ENCODE data around the gene OLFM1. TPM values are rescaled to one million over a fixed set of nuclear protein-coding genes. Genes with fewer than 3 reads are reported as not detected.

The OLFM1 gene
- total RNA-seq, 1 experiment from 2014 or later: 0.44 TPM

GRCh38 chr9:135088979-135089847, 1.7 kb downstream of the OLFM1 start:
- ATAC-seq (no peak), DNase-seq (no peak)
- no peaks in the 10 kb centered on the region for H3K9me3 ChIP-seq (ENCODE audit: low read length)
- BruUV-seq (replicated peaks): no TSS peak
- TF ChIP-seq EZH2 (IDR thresholded peaks at IDR 0.05; ENCODE audit: low read length, unreplicated experiment): no peak
- TF ChIP-seq, protein P1, sequence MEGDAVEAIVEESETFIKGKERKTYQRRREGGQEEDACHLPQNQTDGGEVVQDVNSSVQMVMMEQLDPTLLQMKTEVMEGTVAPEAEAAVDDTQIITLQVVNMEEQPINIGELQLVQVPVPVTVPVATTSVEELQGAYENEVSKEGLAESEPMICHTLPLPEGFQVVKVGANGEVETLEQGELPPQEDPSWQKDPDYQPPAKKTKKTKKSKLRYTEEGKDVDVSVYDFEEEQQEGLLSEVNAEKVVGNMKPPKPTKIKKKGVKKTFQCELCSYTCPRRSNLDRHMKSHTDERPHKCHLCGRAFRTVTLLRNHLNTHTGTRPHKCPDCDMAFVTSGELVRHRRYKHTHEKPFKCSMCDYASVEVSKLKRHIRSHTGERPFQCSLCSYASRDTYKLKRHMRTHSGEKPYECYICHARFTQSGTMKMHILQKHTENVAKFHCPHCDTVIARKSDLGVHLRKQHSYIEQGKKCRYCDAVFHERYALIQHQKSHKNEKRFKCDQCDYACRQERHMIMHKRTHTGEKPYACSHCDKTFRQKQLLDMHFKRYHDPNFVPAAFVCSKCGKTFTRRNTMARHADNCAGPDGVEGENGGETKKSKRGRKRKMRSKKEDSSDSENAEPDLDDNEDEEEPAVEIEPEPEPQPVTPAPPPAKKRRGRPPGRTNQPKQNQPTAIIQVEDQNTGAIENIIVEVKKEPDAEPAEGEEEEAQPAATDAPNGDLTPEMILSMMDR (conservative IDR thresholded peaks at IDR 0.05; ENCODE audit: low read depth, low read length): no peak
- TF ChIP-seq EZH2phosphoT487 (IDR thresholded peaks at IDR 0.05; ENCODE audit: borderline replicate concordance, low read length): no peak
- H3K4me1 ChIP-seq (ENCODE audit: insufficient read depth, low read length): no peaks in the 10 kb centered on the region
- H4K20me1 ChIP-seq (ENCODE audit: low read length): no peaks in the 10 kb centered on the region
- no peak overlapping the region for H2AFZ ChIP-seq (ENCODE audit: low read length)
- no peaks in the 10 kb centered on the region for H3F3A ChIP-seq (ENCODE audit: low read length, unreplicated experiment)
- H3K4me3 ChIP-seq (ENCODE audit: low read length): no peak overlapping the region
- intact Hi-C loops (cut with micrococcal nuclease): no loop called here
- H3K79me2 ChIP-seq (ENCODE audit: low read length): no peaks in the 10 kb centered on the region
- H3K9ac ChIP-seq (ENCODE audit: low read length): no peak overlapping the region
- H3K36me3 ChIP-seq (ENCODE audit: low read depth, low read length): no peaks in the 10 kb centered on the region
- ChIA-PET POLR2A (ENCODE audit: unreplicated experiment) (no interaction called here), CTCF (no interaction called here)
- no peaks in the 10 kb centered on the region for H3K9me2 ChIP-seq (replicated peaks; ENCODE audit: low read length)
- no peak overlapping the region for H3K27ac ChIP-seq (ENCODE audit: low read length)
- no peak overlapping the region for H3K4me2 ChIP-seq (ENCODE audit: low read length)
- H3K27me3 ChIP-seq (ENCODE audit: low read length): 0 out of 2 replicates have a peak, but pooled peaks cover 3% of the 10 kb centered on the region

- Histone ChIP-seq H3K4me2 (ENCODE audit: low read length) (no peak overlapping the region), H4K20me1 (ENCODE audit: low read length) (no peaks in the 10 kb centered on the region), H2AFZ (ENCODE audit: low read length) (no peak overlapping the region), H3K4me3 (ENCODE audit: low read length) (no peak overlapping the region), H3K27ac (ENCODE audit: low read length) (no peak overlapping the region), H3F3A (ENCODE audit: low read length, unreplicated experiment) (no peaks in the 10 kb centered on the region), H3K27me3 (ENCODE audit: low read length) (0 out of 2 replicates have a peak, but pooled peaks cover 3% of the 10 kb centered on the region), H3K36me3 (ENCODE audit: low read depth, low read length) (no peaks in the 10 kb centered on the region), H3K4me1 (ENCODE audit: insufficient read depth, low read length) (no peaks in the 10 kb centered on the region), H3K9me2 (replicated peaks; ENCODE audit: low read length) (no peaks in the 10 kb centered on the region), H3K9me3 (ENCODE audit: low read length) (no peaks in the 10 kb centered on the region), H3K9ac (ENCODE audit: low read length) (no peak overlapping the region), H3K79me2 (ENCODE audit: low read length) (no peaks in the 10 kb centered on the region)
- CTCF ChIA-PET: no interaction called here
- DNase-seq: no peak
- intact Hi-C loops (cut with micrococcal nuclease): no loop called here
- POLR2A ChIA-PET (ENCODE audit: unreplicated experiment): no interaction called here
- TF ChIP-seq EZH2phosphoT487 (IDR thresholded peaks at IDR 0.05; ENCODE audit: borderline replicate concordance, low read length) (no peak), EZH2 (IDR thresholded peaks at IDR 0.05; ENCODE audit: low read length, unreplicated experiment) (no peak)
- TF ChIP-seq, protein P1 (conservative IDR thresholded peaks at IDR 0.05; ENCODE audit: low read depth, low read length): no peak
- ATAC-seq: no peak
- BruUV-seq (replicated peaks): no TSS peak
Measured at GRCh38 chr9:135090081-135090480, 2.6 kb downstream of the OLFM1 start.

- POLR2A ChIA-PET (ENCODE audit: unreplicated experiment): no interaction called here
- CTCF ChIA-PET: no interaction called here
Measured at GRCh38 chr9:135090547-135090946, 3.1 kb downstream of the OLFM1 start.

More at GRCh38 chr9:135090547-135090946, 3.1 kb downstream of the OLFM1 start:
- intact Hi-C loops (cut with micrococcal nuclease): no loop called here
- DNase-seq (no peak), ATAC-seq (no peak)
- no peaks in the 10 kb centered on the region for H4K20me1 ChIP-seq (ENCODE audit: low read length)
- no peaks in the 10 kb centered on the region for H3K79me2 ChIP-seq (ENCODE audit: low read length)
- no peak overlapping the region for H3K9ac ChIP-seq (ENCODE audit: low read length)
- H3K27ac ChIP-seq (ENCODE audit: low read length): no peak overlapping the region
- H3K36me3 ChIP-seq (ENCODE audit: low read depth, low read length): no peaks in the 10 kb centered on the region
- H3K9me3 ChIP-seq (ENCODE audit: low read length): no peaks in the 10 kb centered on the region
- H3K4me3 ChIP-seq (ENCODE audit: low read length): no peak overlapping the region
- H3K27me3 ChIP-seq (ENCODE audit: low read length): 0 out of 2 replicates have a peak, but pooled peaks cover 3% of the 10 kb centered on the region
- H2AFZ ChIP-seq (ENCODE audit: low read length): no peak overlapping the region
- H3F3A ChIP-seq (ENCODE audit: low read length, unreplicated experiment): no peaks in the 10 kb centered on the region
- no TSS peak for BruUV-seq (replicated peaks)
- no peaks in the 10 kb centered on the region for H3K9me2 ChIP-seq (replicated peaks; ENCODE audit: low read length)
- H3K4me1 ChIP-seq (ENCODE audit: insufficient read depth, low read length): no peaks in the 10 kb centered on the region
- no peak overlapping the region for H3K4me2 ChIP-seq (ENCODE audit: low read length)
- TF ChIP-seq, protein P1 (conservative IDR thresholded peaks at IDR 0.05; ENCODE audit: low read depth, low read length): no peak
- TF ChIP-seq EZH2phosphoT487 (IDR thresholded peaks at IDR 0.05; ENCODE audit: borderline replicate concordance, low read length) (no peak), EZH2 (IDR thresholded peaks at IDR 0.05; ENCODE audit: low read length, unreplicated experiment) (no peak)

Measured in PC-3 (cell line).